ENCODE measurements around the gene C6orf47.

Gene C6orf47

DNA sequence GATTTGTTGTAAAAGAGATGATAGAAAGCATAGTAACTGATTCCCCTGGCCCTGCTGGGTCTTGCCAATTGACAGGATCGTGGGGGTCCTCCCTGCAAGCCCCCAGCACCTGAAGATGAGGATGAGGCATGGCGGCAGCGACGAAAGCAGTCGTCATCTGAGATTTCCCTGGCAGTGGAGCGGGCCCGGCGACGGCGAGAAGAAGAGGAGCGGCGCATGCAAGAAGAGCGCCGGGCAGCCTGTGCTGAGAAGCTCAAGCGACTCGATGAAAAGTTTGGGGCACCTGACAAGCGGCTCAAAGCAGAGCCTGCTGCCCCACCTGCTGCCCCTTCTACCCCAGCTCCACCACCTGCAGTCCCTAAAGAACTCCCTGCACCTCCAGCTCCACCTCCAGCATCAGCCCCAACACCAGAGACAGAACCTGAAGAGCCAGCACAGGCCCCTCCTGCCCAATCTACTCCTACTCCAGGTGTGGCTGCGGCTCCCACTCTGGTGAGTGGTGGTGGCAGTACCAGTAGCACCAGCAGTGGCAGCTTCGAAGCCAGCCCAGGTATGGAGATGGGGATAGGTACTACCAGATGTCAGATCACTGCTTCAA, 32.8 kb downstream of the C6orf47 start:
- TF ChIP-seq CTCF (IDR thresholded peaks at IDR 0.05; ENCODE audit: extremely low read depth, missing control alignments) = no peak
- no peak for DNase-seq (ENCODE audit: low spot score)

- DNase-seq (ENCODE audit: low spot score) = no peak
- no peak for TF ChIP-seq CTCF (IDR thresholded peaks at IDR 0.05; ENCODE audit: extremely low read depth, missing control alignments)
Observed at GRCh38 chr6:31626952-31627351, 33.6 kb downstream of the C6orf47 start.

GRCh38 chr6:31624070-31624469, 36.5 kb downstream of the C6orf47 start:
- TF ChIP-seq CTCF (IDR thresholded peaks at IDR 0.05; ENCODE audit: extremely low read depth, missing control alignments) = no peak
- no peak for DNase-seq (ENCODE audit: low spot score)

- no peak for DNase-seq (ENCODE audit: low spot score)
- TF ChIP-seq CTCF (IDR thresholded peaks at IDR 0.05; ENCODE audit: extremely low read depth, missing control alignments) = no peak
Observed at GRCh38 chr6:31622684-31623091, 37.9 kb downstream of the C6orf47 start.

GRCh38 chr6:31621991-31622390, 38.6 kb downstream of the C6orf47 start:
- TF ChIP-seq CTCF (IDR thresholded peaks at IDR 0.05; ENCODE audit: extremely low read depth, missing control alignments) = no peak
- DNase-seq (ENCODE audit: low spot score) = no peak

GRCh38 chr6:31621320-31621939, 39.1 kb downstream of the C6orf47 start:
- TF ChIP-seq CTCF (IDR thresholded peaks at IDR 0.05; ENCODE audit: extremely low read depth, missing control alignments) = no peak
- no peak for DNase-seq (ENCODE audit: low spot score)

- peak; percentile 98 for DNase-seq (ENCODE audit: low spot score)
Observed at GRCh38 chr6:31620586-31621319, 39.8 kb downstream of the C6orf47 start, which contains the start of gene PRRC2A. TSS of gene PRRC2A (plus strand) at chr6:31620715. CDS start at chr6:31622790, 2,075 bp downstream.

More at GRCh38 chr6:31620586-31621319, 39.8 kb downstream of the C6orf47 start, which contains the start of gene PRRC2A:
- TF ChIP-seq CTCF (IDR thresholded peaks at IDR 0.05; ENCODE audit: extremely low read depth, missing control alignments) = no peak

All from GM20000 (cell line).